ENCODE results near the gene RASSF10. TPM values are rescaled to one million over a fixed set of nuclear protein-coding genes. Genes with fewer than 3 reads are reported as not detected.

RASSF10 gene
- total RNA-seq, 1 experiment from 2014 or later, result 10.0 TPM

DNA sequence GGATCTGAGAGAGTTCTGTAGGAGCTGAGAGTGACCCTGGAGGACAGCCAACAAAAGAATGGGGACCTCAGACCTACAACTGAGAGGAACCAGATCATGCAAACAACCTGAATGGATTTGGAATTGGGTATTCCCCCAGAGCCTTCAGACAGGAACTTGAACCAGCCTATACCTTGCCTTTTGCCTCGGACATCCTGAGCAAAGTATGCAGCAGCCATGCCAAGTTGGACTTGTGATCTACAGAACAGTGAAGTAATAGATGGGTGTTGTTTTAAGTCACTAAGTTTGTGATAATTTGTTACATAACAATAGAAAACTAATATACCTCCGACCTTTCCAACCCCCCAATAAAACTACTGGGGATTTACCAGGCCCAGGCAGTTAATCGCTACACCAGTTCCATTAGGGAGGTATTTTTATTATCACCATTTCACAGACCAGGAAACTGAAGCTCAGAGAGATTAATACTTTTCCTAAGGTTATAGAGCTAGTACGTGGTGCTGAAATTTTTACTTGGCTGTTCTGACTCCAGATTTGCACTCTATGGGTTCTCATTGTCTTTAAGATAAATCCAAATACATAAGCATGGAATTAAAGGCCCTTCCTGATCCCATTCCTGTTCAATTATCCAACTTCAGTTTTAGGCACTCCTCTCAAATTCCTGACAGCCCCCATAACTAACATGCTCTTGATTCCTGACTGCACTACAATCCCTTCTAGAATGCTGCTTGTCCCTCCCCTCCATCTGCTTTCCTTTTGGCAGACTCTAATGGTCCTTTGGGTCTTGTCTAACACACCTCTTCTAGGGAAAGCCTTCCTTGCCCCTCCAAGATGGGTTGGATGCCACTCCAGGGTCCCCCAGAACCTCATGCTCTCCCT, 1.7 kb upstream of the RASSF10 start:
- peaks cover 40% of the 10 kb centered on the region for H3K36me3 Mint-ChIP-seq (ENCODE audit: insufficient read depth, unreplicated experiment)
- H3K4me1 Mint-ChIP-seq (ENCODE audit: low read depth, unreplicated experiment), result peaks cover 50% of the 10 kb centered on the region
- DNase-seq, result no peak
- H3K9me3 Mint-ChIP-seq (ENCODE audit: low read depth, unreplicated experiment), result no peaks in the 10 kb centered on the region
- TF ChIP-seq, protein P1, sequence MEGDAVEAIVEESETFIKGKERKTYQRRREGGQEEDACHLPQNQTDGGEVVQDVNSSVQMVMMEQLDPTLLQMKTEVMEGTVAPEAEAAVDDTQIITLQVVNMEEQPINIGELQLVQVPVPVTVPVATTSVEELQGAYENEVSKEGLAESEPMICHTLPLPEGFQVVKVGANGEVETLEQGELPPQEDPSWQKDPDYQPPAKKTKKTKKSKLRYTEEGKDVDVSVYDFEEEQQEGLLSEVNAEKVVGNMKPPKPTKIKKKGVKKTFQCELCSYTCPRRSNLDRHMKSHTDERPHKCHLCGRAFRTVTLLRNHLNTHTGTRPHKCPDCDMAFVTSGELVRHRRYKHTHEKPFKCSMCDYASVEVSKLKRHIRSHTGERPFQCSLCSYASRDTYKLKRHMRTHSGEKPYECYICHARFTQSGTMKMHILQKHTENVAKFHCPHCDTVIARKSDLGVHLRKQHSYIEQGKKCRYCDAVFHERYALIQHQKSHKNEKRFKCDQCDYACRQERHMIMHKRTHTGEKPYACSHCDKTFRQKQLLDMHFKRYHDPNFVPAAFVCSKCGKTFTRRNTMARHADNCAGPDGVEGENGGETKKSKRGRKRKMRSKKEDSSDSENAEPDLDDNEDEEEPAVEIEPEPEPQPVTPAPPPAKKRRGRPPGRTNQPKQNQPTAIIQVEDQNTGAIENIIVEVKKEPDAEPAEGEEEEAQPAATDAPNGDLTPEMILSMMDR (IDR thresholded peaks at IDR 0.05; ENCODE audit: unreplicated experiment), result no peak
- H3K27ac Mint-ChIP-seq (ENCODE audit: unreplicated experiment), result peak overlapping the region; percentile 25
- intact Hi-C loops (cut with micrococcal nuclease; ENCODE audit: unreplicated experiment), result no loop called here
- CTCF ChIA-PET, result interaction anchor here (1.2 to 2.7 kb wide), 2 partner anchors 22 to 44 kb away, joined by 3 to 8 read pairs; no protein-coding TSS in a partner anchor
- no TSS peak for BruUV-seq (replicated peaks)
- no peaks in the 10 kb centered on the region for H3K27me3 Mint-ChIP-seq (ENCODE audit: unreplicated experiment)
- peak overlapping the region; percentile 83 for H3K4me3 Mint-ChIP-seq (ENCODE audit: low read depth, unreplicated experiment)

DNA sequence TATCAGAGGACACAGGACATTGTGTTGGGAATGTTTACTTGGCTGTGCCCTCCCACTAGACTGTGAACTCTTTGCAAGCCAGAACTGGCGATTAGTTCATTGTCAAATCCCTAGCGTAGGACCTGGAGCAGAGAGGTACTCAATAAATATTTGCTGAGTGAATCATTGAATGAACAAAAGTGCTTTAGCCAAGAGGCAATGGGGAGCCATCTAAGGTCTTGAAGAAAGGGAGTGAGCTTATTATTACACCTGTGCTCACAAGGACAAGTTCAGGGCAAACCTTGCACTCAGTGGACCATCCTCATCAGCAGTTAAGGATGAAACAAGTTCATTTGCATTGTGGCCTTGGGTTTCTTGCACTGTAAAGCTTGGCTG, 1.1 kb upstream of the RASSF10 start:
- H3K4me3 Mint-ChIP-seq (ENCODE audit: low read depth, unreplicated experiment), result peak overlapping the region; percentile 83
- H3K27ac Mint-ChIP-seq (ENCODE audit: unreplicated experiment), result peak overlapping the region; percentile 25
- DNase-seq, result peak; percentile 37
- TF ChIP-seq, protein P1 (IDR thresholded peaks at IDR 0.05; ENCODE audit: unreplicated experiment), result no peak
- H3K27me3 Mint-ChIP-seq (ENCODE audit: unreplicated experiment), result no peaks in the 10 kb centered on the region
- H3K36me3 Mint-ChIP-seq (ENCODE audit: insufficient read depth, unreplicated experiment), result peaks cover 46% of the 10 kb centered on the region
- CTCF ChIA-PET, result interaction anchor here (0.9 to 2.7 kb wide), 4 partner anchors 21 to 188 kb away, joined by 3 to 8 read pairs (median 3); no protein-coding TSS in a partner anchor
- intact Hi-C loops (cut with micrococcal nuclease; ENCODE audit: unreplicated experiment), result no loop called here
- H3K4me1 Mint-ChIP-seq (ENCODE audit: low read depth, unreplicated experiment), result peaks cover 56% of the 10 kb centered on the region
- BruUV-seq (replicated peaks), result no TSS peak
- no peaks in the 10 kb centered on the region for H3K9me3 Mint-ChIP-seq (ENCODE audit: low read depth, unreplicated experiment)

DNA sequence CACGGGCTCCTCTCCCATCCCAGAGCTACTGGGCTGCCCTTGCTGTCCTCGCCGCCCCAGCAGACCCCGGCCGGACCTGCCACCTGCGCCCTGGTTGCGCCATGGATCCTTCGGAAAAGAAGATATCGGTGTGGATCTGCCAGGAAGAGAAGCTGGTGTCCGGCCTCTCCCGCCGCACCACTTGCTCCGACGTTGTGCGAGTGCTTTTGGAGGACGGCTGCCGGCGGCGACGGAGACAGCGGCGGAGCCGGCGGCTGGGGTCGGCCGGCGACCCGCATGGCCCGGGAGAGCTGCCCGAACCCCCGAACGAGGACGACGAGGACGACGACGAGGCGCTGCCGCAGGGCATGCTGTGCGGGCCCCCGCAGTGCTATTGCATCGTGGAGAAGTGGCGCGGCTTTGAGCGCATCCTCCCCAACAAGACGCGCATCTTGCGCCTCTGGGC, 382 bp downstream of the RASSF10 start:
- BruUV-seq (replicated peaks), result TSS peak; percentile 60

More for the DNA sequence above, 382 bp downstream of the RASSF10 start:
- Mint-ChIP-seq H3K9me3 (ENCODE audit: low read depth, unreplicated experiment) (no peaks in the 10 kb centered on the region), H3K27me3 (ENCODE audit: unreplicated experiment) (no peaks in the 10 kb centered on the region), H3K4me3 (ENCODE audit: low read depth, unreplicated experiment) (peak overlapping the region; percentile 83), H3K36me3 (ENCODE audit: insufficient read depth, unreplicated experiment) (peaks cover 46% of the 10 kb centered on the region), H3K27ac (ENCODE audit: unreplicated experiment) (peak overlapping the region; percentile 36), H3K4me1 (ENCODE audit: low read depth, unreplicated experiment) (peaks cover 60% of the 10 kb centered on the region)
- TF ChIP-seq, protein P1 (IDR thresholded peaks at IDR 0.05; ENCODE audit: unreplicated experiment), result no peak
- intact Hi-C loops (cut with micrococcal nuclease; ENCODE audit: unreplicated experiment), result no loop called here
- CTCF ChIA-PET, result interaction anchor here (0.7 to 2.7 kb wide), 4 partner anchors 29 to 166 kb away, joined by 3 to 8 read pairs (median 3); no protein-coding TSS in a partner anchor
- DNase-seq, result no peak
